ENCODE results near the gene PLEKHG2. TPM values are rescaled to one million over a fixed set of nuclear protein-coding genes. Genes with fewer than 3 reads are reported as not detected.

Gene PLEKHG2
- polyA plus RNA-seq, 2 of the 4 experiments (the other 2 are of a cell fraction) = 21.6 to 41.7 TPM

DNA sequence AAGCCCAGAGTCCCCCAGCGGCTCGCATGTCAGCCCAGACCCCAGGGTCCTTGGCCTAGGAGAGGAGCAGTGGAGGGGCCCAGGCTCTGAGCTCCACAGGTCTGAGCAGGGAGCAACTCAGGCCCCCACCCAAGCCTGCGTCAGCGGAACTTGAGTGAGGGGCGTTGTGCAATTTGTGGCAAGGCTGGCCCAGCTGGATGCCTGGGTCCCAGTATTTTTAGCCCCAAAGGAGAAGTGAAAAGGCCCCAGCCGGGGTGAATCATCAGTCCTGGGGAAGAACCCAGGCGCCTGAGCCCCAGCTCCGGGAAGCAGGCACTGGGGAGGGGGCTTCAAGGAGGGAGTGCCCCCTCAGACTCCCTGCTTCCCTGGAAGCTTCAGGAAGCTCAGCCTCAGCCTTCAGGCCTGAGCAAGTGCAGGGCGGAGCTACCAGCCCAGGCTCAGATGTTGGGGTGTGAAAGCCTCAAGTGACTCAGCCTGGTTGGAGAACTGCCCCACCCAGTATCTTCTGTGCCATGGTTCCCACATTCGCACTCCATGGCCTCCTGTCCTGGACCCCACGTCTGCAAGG lies 14.1 kb upstream of the PLEKHG2 start:
- TF ChIP-seq HMGXB4 (CRISPR knock-in tag; IDR thresholded peaks at IDR 0.05; ENCODE audit: borderline replicate concordance) (peak; percentile 55; the same call in 1 of the 2 replicates), MAZ (IDR thresholded peaks at IDR 0.05; ENCODE audit: borderline replicate concordance, low read depth, low read length) (peak; percentile 25; the same call in 1 of the 2 replicates), HOXB5 (CRISPR knock-in tag; IDR thresholded peaks at IDR 0.05) (0 out of 2 replicates have a peak, but pooled peaks have one; percentile 22), HOXB13 (CRISPR knock-in tag; IDR thresholded peaks at IDR 0.05; ENCODE audit: low read depth) (peak; percentile 49), ESRRA (IDR thresholded peaks at IDR 0.05; ENCODE audit: borderline replicate concordance, low read length) (no peak), JUN (IDR thresholded peaks at IDR 0.05) (0 out of 5 replicates have a peak, but pooled peaks have one; percentile 2 to 5), JUNB (IDR thresholded peaks at IDR 0.05) (peak; percentile 57), ZSCAN20 (CRISPR knock-in tag; IDR thresholded peaks at IDR 0.05) (0 out of 2 replicates have a peak, but pooled peaks have one; percentile 29), EP300 (IDR thresholded peaks at IDR 0.05) (peak in 1 of 2 experiments; percentile 29; a peak in 3 of 5 replicates), FOSB (CRISPR knock-in tag; IDR thresholded peaks at IDR 0.05) (no peak; the same call in 1 of the 2 replicates), PHF8 (IDR thresholded peaks at IDR 0.05; ENCODE audit: borderline replicate concordance, low read depth) (no peak), EHF (CRISPR knock-in tag; IDR thresholded peaks at IDR 0.05) (peak; percentile 47), FOSL2 (IDR thresholded peaks at IDR 0.05) (peak; percentile 47; the same call in 1 of the 2 replicates), FOSL2 (CRISPR knock-in tag; IDR thresholded peaks at IDR 0.05) (peak; percentile 82), EHMT2 (IDR thresholded peaks at IDR 0.05; ENCODE audit: low read depth) (no peak), CBX8 (IDR thresholded peaks at IDR 0.05) (no peak), MAFK (IDR thresholded peaks at IDR 0.05; ENCODE audit: partially characterized antibody) (peak; percentile 20), CEBPB (IDR thresholded peaks at IDR 0.05) (peak; percentile 84 to 85), RCOR1 (IDR thresholded peaks at IDR 0.05; ENCODE audit: low read depth, low read length) (no peak; the same call in 1 of the 2 replicates), SREBF2 (IDR thresholded peaks at IDR 0.05) (no peak)
- TF ChIP-seq, protein P1, sequence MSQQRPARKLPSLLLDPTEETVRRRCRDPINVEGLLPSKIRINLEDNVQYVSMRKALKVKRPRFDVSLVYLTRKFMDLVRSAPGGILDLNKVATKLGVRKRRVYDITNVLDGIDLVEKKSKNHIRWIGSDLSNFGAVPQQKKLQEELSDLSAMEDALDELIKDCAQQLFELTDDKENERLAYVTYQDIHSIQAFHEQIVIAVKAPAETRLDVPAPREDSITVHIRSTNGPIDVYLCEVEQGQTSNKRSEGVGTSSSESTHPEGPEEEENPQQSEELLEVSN (IDR thresholded peaks at IDR 0.05; ENCODE audit: borderline replicate concordance, low read depth) = peak; percentile 71
- TF ChIP-seq, protein P2, sequence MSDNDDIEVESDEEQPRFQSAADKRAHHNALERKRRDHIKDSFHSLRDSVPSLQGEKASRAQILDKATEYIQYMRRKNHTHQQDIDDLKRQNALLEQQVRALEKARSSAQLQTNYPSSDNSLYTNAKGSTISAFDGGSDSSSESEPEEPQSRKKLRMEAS (IDR thresholded peaks at IDR 0.05) = peak; percentile 82
- FAIRE-seq = peak; percentile 86
- H3K27ac ChIP-seq = peak overlapping the region; percentile 92 to 99
- peak overlapping the region; percentile 22; the same call in 2 of the 3 replicates for H3K4me3 ChIP-seq
- H3K4me1 ChIP-seq = peaks cover 63% of the 10 kb centered on the region
- DNase-seq (ENCODE audit: low read depth in 1 of 2, low spot score in 1 of 2) = peak; percentile 84 to 92
- H3K9me3 ChIP-seq = no peaks in the 10 kb centered on the region
- POLR2A ChIA-PET = interaction anchor here (0.6 to 3.8 kb wide), 12 partner anchors 9 to 468 kb away, joined by 3 to 122 read pairs (median 8); partner anchors contain the start of genes FBXO17, MRPS12, PLEKHG2 and RPS16
- CTCF ChIA-PET = interaction anchor here (0.5 to 21.4 kb wide), 66 partner anchors 9 to 995 kb away, joined by 3 to 484 read pairs (median 4); partner anchors contain the start of genes DLL3, EID2, EID2B and FAM98C
- 32% methylated on average over 11 of the region's 11 CpGs for WGBS (ENCODE audit: missing lambda C conversion rate)
- H3K4me2 ChIP-seq = peak overlapping the region; percentile 85
- ATAC-seq = peak; percentile 27 to 39

DNA sequence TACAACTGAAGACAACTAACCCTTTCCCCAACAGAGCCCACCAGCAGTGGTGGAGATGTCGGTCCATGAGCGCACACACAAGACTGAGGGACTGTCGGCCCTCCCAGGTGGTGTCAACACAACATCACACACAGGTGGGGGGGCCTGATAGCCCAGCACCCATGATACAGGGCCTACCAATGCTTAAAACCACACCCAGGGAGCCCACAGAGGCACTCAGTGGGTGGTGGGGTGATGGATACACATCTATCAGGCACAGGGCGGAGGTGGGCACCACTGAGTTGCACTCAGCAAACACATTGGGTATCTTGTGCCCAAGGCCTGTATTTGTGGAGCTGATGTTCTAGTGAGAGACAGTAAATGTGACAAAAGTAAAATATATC lies 12.8 kb upstream of the PLEKHG2 start:
- H3K27ac ChIP-seq = peak overlapping the region; percentile 92 to 99
- H3K4me2 ChIP-seq = no peak overlapping the region
- FAIRE-seq = no peak
- H3K4me1 ChIP-seq = peaks cover 72% of the 10 kb centered on the region
- TF ChIP-seq EP300 (IDR thresholded peaks at IDR 0.05) (no peak), PBX3 (IDR thresholded peaks at IDR 0.05) (no peak), MYC (IDR thresholded peaks at IDR 0.05; ENCODE audit: borderline replicate concordance, low read length) (no peak), FOSB (CRISPR knock-in tag; IDR thresholded peaks at IDR 0.05) (no peak), BHLHE40 (IDR thresholded peaks at IDR 0.05; ENCODE audit: low read depth, low read length) (no peak), POLR2A (IDR thresholded peaks at IDR 0.05; ENCODE audit: low read length) (no peak), FOSL2 (IDR thresholded peaks at IDR 0.05) (no peak), FOSL2 (CRISPR knock-in tag; IDR thresholded peaks at IDR 0.05) (no peak), KDM1A (IDR thresholded peaks at IDR 0.05; ENCODE audit: low read depth) (no peak), MAZ (IDR thresholded peaks at IDR 0.05; ENCODE audit: borderline replicate concordance, low read depth, low read length) (no peak), TFCP2L1 (CRISPR knock-in tag; IDR thresholded peaks at IDR 0.05) (no peak)
- TF ChIP-seq, protein P2 (IDR thresholded peaks at IDR 0.05) = no peak
- no peak overlapping the region for H3K4me3 ChIP-seq
- H3K9me3 ChIP-seq = no peaks in the 10 kb centered on the region
- no peak for ATAC-seq
- DNase-seq (ENCODE audit: low read depth in 1 of 2, low spot score in 1 of 2) = no peak
- CTCF ChIA-PET = interaction anchor here (2.0 to 21.4 kb wide), 9 partner anchors 8 to 289 kb away, joined by 6 to 484 read pairs (median 35); partner anchors contain the start of genes EID2B, PLEKHG2, RPS16 and ZFP36
- 88% methylated on average over 4 of the region's 4 CpGs for WGBS (ENCODE audit: missing lambda C conversion rate)
- POLR2A ChIA-PET = interaction anchor here (3.1 to 3.8 kb wide), 3 partner anchors 8 to 36 kb away, joined by 49 to 122 read pairs (median 63); partner anchors contain the start of genes MED29, PAF1, RPS16 and ZFP36

All from A549 (cell line).